Neutrophil (primary cell): ENCODE results near the gene CAMK2A.

ENCODE experiments used
- H3K27ac ChIP-seq: fragments of 200-600 bp; sonication (generic); 2 replicates; pipeline ENCODE4 v1.5.1; 2016; ENCODE audit warnings: mild to moderate bottlenecking, moderate library complexity
- H3K27me3 ChIP-seq: fragments of 200-600 bp; sonication (generic); 2 replicates; pipeline ENCODE4 v1.6.0; 2016; ENCODE audit warnings: mild to moderate bottlenecking
- H3K36me3 ChIP-seq: fragments of 200-600 bp; sonication (generic); 2 replicates; pipeline ENCODE4 v1.5.1; 2017
- H3K4me1 ChIP-seq, 2 experiments: fragments of 200-600 bp in 1 of 2; sonication (generic) in 1 of 2; 1 replicate in 1 of 2; 2 replicates in 1 of 2; pipeline versions ENCODE4 v1.5.1 to v1.6.1; 2013 to 2016; ENCODE audit warnings: low read depth in 1 of 2, low read length in 1 of 2, mild to moderate bottlenecking in 1 of 2, moderate library complexity in 1 of 2; ENCODE audit not compliant: control insufficient read depth in 1 of 2, insufficient read depth in 1 of 2
- H3K4me3 ChIP-seq, 2 experiments: fragments of 200-600 bp in 1 of 2; sonication (generic) in 1 of 2; 1 replicate in 1 of 2; 2 replicates in 1 of 2; pipeline ENCODE4 v1.5.1; 2013 to 2016; ENCODE audit warnings: low read depth in 1 of 2, low read length in 1 of 2, mild to moderate bottlenecking in 1 of 2, moderate library complexity in 1 of 2
- H3K9me3 ChIP-seq: fragments of 200-600 bp; sonication (generic); 2 replicates; pipeline ENCODE4 v1.5.1; 2016
- TF ChIP-seq, protein P1 (sequence below): fragments of 200-600 bp; sonication (generic); IDR thresholded peaks from 2 replicates; pipeline ENCODE4 v1.5.1; 2016; ENCODE audit warnings: antibody characterized with exemption

CAMK2A gene

DNA sequence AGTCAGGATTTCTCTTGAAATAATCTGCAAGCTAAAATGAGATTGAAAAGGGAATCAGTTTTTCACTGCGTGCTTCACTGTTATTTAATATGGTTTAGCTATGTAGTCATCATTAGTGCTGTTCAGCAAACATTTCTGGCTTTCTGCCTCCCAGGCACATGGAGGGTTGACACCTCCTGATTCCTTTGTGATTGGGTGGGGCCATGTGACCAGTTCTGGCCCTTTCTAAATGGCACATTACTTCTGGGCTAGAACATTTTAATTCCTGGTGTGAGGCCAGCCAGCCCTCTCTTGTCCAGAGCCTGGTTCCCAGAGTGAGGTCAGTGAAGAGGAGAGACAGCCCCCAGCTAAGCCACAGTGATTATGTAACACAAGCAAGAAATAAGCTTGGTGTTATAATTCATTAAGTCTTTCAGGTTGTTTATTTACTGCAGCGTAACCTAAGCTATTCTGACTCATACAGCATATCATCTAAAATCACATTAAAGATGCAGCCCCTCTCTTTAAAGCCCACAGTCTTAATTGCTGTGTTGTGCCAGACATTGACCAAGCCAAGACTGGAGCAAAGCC is 30.6 kb upstream of the CAMK2A start:
- Histone ChIP-seq H3K27me3 (no peaks in the 10 kb centered on the region), H3K4me3 (no peak overlapping the region), H3K36me3 (no peaks in the 10 kb centered on the region), H3K27ac (no peak overlapping the region), H3K9me3 (no peaks in the 10 kb centered on the region), H3K4me1 (no peaks in the 10 kb centered on the region)
- TF ChIP-seq, protein P1, sequence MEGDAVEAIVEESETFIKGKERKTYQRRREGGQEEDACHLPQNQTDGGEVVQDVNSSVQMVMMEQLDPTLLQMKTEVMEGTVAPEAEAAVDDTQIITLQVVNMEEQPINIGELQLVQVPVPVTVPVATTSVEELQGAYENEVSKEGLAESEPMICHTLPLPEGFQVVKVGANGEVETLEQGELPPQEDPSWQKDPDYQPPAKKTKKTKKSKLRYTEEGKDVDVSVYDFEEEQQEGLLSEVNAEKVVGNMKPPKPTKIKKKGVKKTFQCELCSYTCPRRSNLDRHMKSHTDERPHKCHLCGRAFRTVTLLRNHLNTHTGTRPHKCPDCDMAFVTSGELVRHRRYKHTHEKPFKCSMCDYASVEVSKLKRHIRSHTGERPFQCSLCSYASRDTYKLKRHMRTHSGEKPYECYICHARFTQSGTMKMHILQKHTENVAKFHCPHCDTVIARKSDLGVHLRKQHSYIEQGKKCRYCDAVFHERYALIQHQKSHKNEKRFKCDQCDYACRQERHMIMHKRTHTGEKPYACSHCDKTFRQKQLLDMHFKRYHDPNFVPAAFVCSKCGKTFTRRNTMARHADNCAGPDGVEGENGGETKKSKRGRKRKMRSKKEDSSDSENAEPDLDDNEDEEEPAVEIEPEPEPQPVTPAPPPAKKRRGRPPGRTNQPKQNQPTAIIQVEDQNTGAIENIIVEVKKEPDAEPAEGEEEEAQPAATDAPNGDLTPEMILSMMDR: no peak

DNA sequence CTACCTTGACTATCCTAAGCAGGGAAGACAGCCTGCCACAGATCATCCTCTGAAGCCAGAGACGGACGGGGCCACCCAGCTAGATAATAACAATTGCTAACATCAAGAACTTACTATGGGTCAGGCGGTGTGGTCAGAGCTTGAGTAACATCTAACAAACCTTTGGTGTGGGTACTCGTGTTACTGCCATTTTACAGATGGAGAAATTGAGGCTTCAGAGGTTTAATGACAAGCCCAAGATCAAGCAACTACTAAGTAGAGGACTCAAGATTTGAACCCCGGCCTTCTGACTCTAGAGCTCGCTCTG is 29.9 kb upstream of the CAMK2A start:
- TF ChIP-seq, protein P1: no peak
- no peaks in the 10 kb centered on the region for H3K36me3 ChIP-seq
- H3K9me3 ChIP-seq: no peaks in the 10 kb centered on the region
- H3K4me3 ChIP-seq: no peak overlapping the region
- H3K27ac ChIP-seq: no peak overlapping the region
- H3K27me3 ChIP-seq: no peaks in the 10 kb centered on the region
- H3K4me1 ChIP-seq: no peaks in the 10 kb centered on the region

DNA sequence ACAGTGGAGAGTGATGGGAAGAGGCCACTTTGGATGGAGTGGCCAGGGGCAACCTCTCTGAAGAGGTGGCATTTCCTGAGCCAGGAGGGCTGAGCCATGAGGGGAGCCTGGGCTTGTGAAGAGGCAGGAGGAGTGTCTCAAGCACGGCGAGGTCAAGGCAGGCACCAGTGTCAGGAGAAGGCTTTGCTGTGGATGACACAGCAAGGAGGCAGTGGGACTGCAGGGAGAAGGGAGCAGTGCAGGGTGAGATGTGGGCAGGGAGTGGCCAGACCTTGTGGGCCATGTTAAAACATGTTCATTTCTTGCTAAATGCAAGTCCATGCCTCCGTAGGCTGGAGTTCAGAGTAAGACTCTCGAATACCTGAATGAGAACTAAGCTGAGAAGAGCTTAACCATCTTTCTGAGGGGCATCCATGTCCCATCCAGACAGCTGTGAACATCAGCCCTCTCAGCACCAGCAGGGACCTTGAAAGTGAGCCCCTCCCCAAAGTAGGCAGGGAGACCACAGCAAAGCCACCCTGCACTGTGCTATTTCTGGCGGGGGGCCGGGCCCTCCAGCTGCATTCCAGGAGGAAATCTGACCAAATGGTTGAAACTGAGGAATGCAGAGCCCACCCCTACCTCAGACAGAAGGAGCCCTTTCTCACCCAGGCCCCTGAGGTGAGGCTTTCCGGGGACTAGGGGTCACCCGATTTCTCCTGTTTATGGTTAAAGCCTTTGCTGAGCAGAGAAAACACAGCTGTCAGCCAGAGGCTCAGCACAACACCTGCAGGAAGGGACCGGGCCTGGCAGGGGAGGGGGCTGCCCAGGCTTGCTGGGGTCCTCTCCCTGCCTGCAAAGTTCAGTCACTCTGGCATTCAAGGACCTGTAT is 29.3 kb upstream of the CAMK2A start:
- no peak overlapping the region for H3K27ac ChIP-seq
- H3K36me3 ChIP-seq: no peaks in the 10 kb centered on the region
- H3K4me3 ChIP-seq: no peak overlapping the region
- no peaks in the 10 kb centered on the region for H3K4me1 ChIP-seq
- H3K9me3 ChIP-seq: no peaks in the 10 kb centered on the region
- TF ChIP-seq, protein P1: no peak
- H3K27me3 ChIP-seq: no peaks in the 10 kb centered on the region

DNA sequence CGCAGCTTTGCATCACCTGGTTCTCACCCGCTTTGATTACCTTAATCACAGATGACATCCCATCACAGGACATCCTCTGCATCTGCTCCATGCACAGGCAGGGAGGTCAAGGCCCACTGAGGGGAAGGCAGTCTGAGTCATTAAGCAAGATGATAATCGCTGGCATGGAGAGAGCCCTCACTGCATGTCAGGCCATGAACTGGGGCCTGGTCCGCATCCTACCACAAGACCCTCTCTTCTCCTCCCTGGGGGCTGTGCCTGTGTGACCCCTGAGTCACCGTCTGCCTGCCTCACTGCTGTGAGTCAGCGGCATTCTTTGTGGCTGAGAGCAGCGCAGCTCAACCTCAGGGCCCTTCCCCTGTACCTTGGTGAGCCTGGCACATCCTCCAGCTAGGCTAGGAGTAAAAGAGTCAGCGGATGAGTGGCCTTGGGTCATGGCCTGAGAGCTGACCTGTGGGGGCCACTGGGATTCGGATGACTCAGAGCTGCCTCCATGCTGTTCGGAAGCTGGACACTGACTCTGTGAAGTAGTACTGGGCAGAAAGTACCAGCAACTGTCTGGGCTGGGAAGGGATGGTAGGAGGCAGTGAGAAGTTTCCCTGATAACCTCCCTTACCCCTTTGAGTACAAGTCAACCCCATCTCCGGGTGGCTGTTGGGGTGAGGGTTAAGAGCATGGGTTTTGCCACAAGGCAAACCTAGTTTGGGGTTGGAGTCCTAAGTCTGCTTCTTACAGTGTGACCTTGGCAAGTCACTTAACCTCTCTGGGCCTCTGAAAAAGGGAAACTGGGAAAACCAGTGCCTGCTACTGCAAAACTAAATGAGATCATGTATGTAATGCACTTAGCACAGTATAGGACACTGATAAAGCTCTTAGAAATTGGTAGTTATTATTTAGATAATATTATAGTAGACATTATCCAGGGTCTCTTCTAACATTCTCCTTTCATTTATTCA is 27.8 kb upstream of the CAMK2A start:
- TF ChIP-seq, protein P1: no peak
- no peaks in the 10 kb centered on the region for H3K9me3 ChIP-seq
- no peaks in the 10 kb centered on the region for H3K36me3 ChIP-seq
- no peaks in the 10 kb centered on the region for H3K27me3 ChIP-seq
- H3K27ac ChIP-seq: no peak overlapping the region
- no peak overlapping the region for H3K4me3 ChIP-seq
- H3K4me1 ChIP-seq: no peaks in the 10 kb centered on the region

DNA sequence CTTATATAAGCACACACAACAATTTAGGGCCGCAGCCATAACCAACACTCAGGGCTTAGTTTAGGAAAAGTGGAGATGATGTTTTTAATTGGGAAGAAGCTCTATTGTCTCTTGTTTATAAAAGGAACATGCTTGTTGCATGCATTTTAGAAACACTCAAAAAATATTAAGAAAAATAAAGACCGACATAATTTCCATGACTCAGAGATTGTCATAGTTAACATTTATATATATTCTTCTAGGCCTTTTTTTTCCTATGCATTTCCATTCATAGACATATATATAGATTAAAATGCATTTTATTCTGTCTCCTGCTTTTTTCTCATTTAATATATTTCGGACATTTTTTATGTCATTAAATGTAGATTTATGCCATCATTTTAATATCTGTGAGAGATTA is 26.7 kb upstream of the CAMK2A start:
- H3K27ac ChIP-seq: no peak overlapping the region
- H3K27me3 ChIP-seq: no peaks in the 10 kb centered on the region
- H3K4me3 ChIP-seq: no peak overlapping the region
- no peaks in the 10 kb centered on the region for H3K4me1 ChIP-seq
- H3K36me3 ChIP-seq: no peaks in the 10 kb centered on the region
- TF ChIP-seq, protein P1: no peak
- H3K9me3 ChIP-seq: no peaks in the 10 kb centered on the region
